Right cardiac atrium (tissue), 5 donors: ENCODE measurements around the gene UACA. TPM values are rescaled to one million over a fixed set of nuclear protein-coding genes. Genes with fewer than 3 reads are reported as not detected.

Experiments
- ATAC-seq, 2 donors: fragments of 200-7000 bp; cut with Tn5 transposase; one replicate each; pipeline versions ENCODE4 v1.8.0 to v1.9.1; 2020; ENCODE audit warnings: moderate library complexity in 2 of 2, mild to moderate bottlenecking in 1 of 2
- DNase-seq, 3 donors: peaks; one replicate each; pipeline ENCODE4 v3.0.0-alpha.2; 2020
- H3K27ac ChIP-seq: one replicate; pipeline ENCODE4 v1.5.1; 2013; ENCODE audit warnings: mild to moderate bottlenecking, low read length, control low read depth, moderate library complexity
- H3K27me3 ChIP-seq: one replicate; pipeline ENCODE4 v1.6.1; 2013; ENCODE audit not compliant: control insufficient read depth, insufficient read depth
- H3K4me1 ChIP-seq: one replicate; pipeline ENCODE4 v1.6.1; 2013; ENCODE audit warnings: low read length; ENCODE audit not compliant: control insufficient read depth, insufficient read depth
- H3K4me3 ChIP-seq: one replicate; pipeline ENCODE4 v1.5.1; 2013; ENCODE audit warnings: low read length, control low read depth
- H3K9me3 ChIP-seq: one replicate; pipeline ENCODE4 v1.6.1; 2013; ENCODE audit warnings: low read length; ENCODE audit not compliant: control insufficient read depth
- WGBS: extraction: QIAGEN DNeasy Blood & Tissue Kit; methylation state at CpG from one replicate; pipeline ENCODE4 v1.1.7; 2013; 5-methylcytosine and 5-hydroxymethylcytosine counted together
- intact Hi-C, 4 donors: fragments of 100-400 bp; cut with DNase I; formaldehyde crosslinking; loops; one replicate each; pipeline versions ENCODE4 v1.11.0 to v1.14.0; 2022 to 2023
- polyA plus RNA-seq: library from polyadenylated mRNA; stranded (reverse); fragments of 200-250 nt; gene quantifications from one replicate; pipeline ENCODE4 v1.2.3, GENCODE V29; 2013
- total RNA-seq, 4 donors: library from RNA; stranded (reverse); fragmentation: NEBNext Ultra II Directional; extraction: Animal tissue kit (Norgen Biotek cat#: 25700); gene quantifications; one replicate each; pipeline ENCODE4 v1.2.1, GENCODE V29; 2021
- donor health status: healthy with polysubstance abuse.
- donor health status: DM: no; HTN: yes; CAD: no.
- donor health status: DM: no; HTN: no; CAD: no.
- donor health status: DM: no; HTN: yes; CAD: no; lungs with severe emphysema.
- donor health status: DM: yes; HTN: yes; CAD: no.

The UACA gene
- total and polyA plus RNA-seq, 5 donors, result 28.9 to 61.6 (median 45.6) TPM

DNA sequence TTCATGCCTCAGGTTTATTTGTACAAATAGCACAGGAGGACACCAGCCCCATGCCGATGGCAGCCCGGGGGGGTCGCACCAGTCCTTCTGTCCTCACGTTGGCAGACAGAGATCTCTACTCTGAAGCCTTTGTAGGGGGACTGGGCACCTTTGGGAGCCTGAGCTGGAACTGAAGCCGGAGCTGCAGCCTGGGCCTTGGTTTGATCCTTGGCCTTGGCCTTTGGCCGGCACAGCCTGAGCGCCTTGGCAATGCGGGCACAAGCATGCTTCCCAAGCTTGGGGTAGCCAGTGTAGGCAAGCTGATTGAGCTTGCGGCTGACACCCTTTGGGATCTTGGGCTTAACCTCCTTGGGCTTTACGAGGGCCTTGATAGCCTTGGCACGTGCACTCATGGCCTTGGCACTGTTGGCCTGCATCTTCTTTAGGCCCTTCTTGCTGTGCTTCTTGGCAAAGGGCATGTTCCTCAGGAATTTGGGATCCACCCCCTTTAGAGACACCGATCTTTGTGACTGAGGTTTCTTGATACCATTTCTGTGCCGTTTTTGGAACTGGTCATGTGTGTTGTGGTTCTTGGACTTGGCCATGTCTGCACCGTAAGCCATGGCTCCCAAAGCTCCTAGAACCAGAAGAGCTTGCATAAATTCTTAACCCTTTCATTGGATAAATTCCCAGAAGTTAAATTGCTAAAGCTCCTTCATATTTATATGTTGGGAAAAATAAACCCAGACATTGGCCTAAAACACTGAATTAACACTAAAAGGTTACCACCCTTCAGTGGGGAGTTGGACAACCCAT is 33.4 kb upstream of the UACA start:
- H3K27me3 ChIP-seq, result no peaks in the 10 kb centered on the region
- no peaks in the 10 kb centered on the region for H3K9me3 ChIP-seq
- intact Hi-C loops, result no loop called here
- no peak for DNase-seq
- no peaks in the 10 kb centered on the region for H3K4me1 ChIP-seq
- H3K4me3 ChIP-seq, result no peak overlapping the region
- H3K27ac ChIP-seq, result no peak overlapping the region
- WGBS, result 87% methylated on average over 14 of the region's 14 CpGs
- ATAC-seq, result no peak

DNA sequence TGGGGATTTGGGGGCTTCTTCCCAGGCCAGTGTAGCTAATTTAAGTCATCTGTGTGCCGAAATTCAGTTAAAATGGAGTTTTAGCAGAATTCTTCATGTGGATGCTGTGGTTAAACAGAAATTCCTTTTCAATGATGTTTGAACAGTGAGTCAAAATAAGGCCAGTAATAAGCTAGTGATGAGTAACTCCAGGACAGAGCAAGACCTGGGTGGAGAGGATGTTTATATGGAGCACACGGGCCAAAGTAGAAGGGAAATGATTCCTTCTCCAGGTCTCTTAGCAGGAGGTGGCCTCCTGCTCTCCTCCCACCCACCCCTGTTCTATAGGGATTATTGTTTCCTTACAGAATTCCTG is 31.9 kb upstream of the UACA start:
- intact Hi-C loops, result no loop called here
- DNase-seq, result no peak
- WGBS, result 51% methylated on average over 2 of the region's 2 CpGs
- H3K4me3 ChIP-seq, result no peak overlapping the region
- no peak overlapping the region for H3K27ac ChIP-seq
- no peaks in the 10 kb centered on the region for H3K9me3 ChIP-seq
- ATAC-seq, result no peak
- no peaks in the 10 kb centered on the region for H3K27me3 ChIP-seq
- no peaks in the 10 kb centered on the region for H3K4me1 ChIP-seq

DNA sequence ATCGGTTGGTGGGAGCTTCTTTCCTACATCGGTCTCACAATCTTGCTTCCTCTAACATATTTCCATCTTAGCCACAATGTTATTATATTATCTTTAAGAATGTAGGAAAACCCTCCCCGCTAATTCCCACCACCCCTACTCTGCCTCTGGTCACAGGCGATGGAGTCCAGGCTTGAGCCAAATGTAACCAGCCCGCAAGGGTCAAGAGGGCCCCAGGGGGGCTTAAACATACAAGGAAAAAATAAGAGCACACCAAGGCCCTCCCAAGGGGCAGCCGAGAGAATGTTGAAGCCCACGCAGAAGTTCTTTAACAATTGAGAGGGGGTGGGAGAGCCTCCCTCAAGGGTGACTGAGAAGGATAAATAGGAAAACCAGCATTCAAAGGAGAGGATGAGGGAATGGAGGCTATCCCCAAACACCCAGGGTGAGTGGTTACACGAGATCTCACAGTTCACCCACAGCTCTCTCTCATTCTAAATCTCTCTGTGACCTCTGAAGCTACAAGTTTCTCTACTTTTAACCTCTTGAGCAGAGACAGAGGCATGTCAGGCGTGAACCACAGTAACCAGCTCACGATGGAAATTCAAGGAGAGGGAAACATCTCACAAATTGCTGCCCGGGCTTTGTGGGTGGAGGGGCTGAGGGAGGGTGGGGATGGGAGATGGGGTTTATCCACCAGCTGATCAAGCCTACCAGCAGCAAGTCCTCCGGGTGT is 31.4 kb upstream of the UACA start:
- no peaks in the 10 kb centered on the region for H3K9me3 ChIP-seq
- no peak overlapping the region for H3K27ac ChIP-seq
- ATAC-seq, result no peak
- no peaks in the 10 kb centered on the region for H3K4me1 ChIP-seq
- H3K27me3 ChIP-seq, result no peaks in the 10 kb centered on the region
- DNase-seq, result no peak
- WGBS, result 69% methylated on average over 12 of the region's 12 CpGs
- H3K4me3 ChIP-seq, result no peak overlapping the region
- intact Hi-C loops, result no loop called here

DNA sequence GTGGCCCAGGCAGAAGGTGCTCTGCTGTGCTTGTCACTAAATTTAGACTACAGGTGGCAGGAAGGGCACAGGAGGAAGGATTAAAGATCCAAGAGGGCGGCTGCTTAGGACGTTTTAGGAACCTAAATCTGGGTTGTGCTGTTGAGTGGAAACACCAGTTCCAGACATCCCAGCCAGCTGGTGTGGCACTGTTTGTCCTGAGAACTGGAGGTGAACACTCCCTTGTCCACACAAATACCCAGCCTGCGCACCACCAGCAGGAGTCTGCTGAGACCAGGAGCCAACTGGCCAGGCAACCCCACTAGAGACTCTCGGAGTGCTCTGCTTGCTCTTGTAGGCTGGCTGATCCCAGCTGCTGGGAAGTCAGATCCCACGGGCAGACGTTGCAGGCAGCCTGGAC is 30.3 kb upstream of the UACA start:
- DNase-seq (peak in 1 of 3 donors; percentile 55), ATAC-seq (no peak)
- H3K27ac ChIP-seq, result no peak overlapping the region
- H3K9me3 ChIP-seq, result no peaks in the 10 kb centered on the region
- H3K4me1 ChIP-seq, result no peaks in the 10 kb centered on the region
- no peaks in the 10 kb centered on the region for H3K27me3 ChIP-seq
- WGBS, result 75% methylated on average over 6 of the region's 6 CpGs
- H3K4me3 ChIP-seq, result no peak overlapping the region
- intact Hi-C loops, result no loop called here

DNA sequence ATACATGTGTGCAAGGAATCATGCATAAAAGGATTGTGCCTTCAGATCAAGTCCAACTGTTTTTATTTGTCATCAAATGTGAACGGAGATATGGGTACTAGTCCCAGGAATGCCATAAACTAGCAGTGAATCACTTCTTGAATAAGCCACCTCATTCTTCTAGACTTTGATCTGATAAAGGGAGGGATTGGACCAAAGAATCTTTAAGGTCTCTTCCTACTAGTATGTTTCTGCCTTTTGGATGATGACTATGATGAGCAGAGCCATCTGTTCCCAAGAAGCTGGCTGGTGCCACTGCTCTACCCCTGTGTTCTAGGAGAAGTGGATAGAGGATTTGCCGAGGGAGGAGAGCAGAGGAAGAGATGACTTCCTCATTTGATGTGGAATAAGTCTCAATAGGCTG is 28.8 kb upstream of the UACA start:
- H3K4me3 ChIP-seq, result no peak overlapping the region
- WGBS, result 68% methylated on average over 2 of the region's 2 CpGs
- ATAC-seq, result no peak
- intact Hi-C loops, result no loop called here
- H3K4me1 ChIP-seq, result no peaks in the 10 kb centered on the region
- no peak overlapping the region for H3K27ac ChIP-seq
- H3K9me3 ChIP-seq, result no peaks in the 10 kb centered on the region
- no peaks in the 10 kb centered on the region for H3K27me3 ChIP-seq
- DNase-seq, result no peak

DNA sequence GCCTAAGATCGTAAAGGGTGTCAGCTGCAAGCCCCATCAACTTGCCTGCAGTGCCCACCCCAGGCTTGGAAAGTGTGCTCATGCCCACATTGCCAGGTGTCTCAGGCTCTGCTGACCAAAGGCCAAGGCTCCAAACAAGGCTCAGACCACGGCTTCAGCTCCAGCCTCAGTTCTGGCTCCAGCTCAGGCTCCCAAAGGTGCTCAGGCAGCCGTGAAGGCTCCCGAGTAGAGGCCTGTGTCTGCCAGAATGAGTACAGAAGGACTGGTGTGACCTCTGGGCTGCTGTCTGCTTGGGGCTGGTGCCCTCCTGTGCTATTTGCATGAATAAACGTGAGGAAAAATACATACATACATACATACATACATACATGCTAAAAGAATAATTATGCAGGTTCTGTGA is 27.9 kb upstream of the UACA start:
- intact Hi-C loops, result no loop called here
- Histone ChIP-seq H3K27ac (no peak overlapping the region), H3K9me3 (no peaks in the 10 kb centered on the region), H3K27me3 (no peaks in the 10 kb centered on the region), H3K4me1 (no peaks in the 10 kb centered on the region), H3K4me3 (no peak overlapping the region)
- ATAC-seq (no peak), DNase-seq (no peak)
- 84% methylated on average over 5 of the region's 5 CpGs for WGBS

DNA sequence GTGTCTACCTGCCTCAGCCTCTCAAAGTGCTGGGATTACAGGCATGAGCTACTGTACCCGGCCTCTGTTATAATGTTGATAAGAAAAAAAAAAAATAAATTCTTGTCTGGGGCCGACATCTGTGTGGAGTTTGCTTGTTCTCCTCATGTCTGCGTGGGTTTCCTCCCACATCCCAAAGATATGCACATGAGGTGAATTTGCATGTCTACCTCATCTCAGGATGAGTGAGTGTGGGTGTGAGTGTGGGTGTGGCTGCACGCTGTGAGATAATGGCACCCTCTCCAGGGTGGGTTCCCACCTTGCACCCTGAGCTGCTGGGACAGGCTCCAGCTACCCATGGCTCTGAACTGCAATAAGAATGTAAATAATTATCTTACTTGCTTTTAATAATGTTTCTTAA is 25.9 kb upstream of the UACA start:
- Histone ChIP-seq H3K27me3 (no peaks in the 10 kb centered on the region), H3K9me3 (no peaks in the 10 kb centered on the region), H3K4me1 (no peaks in the 10 kb centered on the region), H3K27ac (no peak overlapping the region), H3K4me3 (no peak overlapping the region)
- DNase-seq (no peak), ATAC-seq (peak in 1 of 2 donors; percentile 22)
- WGBS, result 76% methylated on average over 4 of the region's 4 CpGs
- intact Hi-C loops, result no loop called here

DNA sequence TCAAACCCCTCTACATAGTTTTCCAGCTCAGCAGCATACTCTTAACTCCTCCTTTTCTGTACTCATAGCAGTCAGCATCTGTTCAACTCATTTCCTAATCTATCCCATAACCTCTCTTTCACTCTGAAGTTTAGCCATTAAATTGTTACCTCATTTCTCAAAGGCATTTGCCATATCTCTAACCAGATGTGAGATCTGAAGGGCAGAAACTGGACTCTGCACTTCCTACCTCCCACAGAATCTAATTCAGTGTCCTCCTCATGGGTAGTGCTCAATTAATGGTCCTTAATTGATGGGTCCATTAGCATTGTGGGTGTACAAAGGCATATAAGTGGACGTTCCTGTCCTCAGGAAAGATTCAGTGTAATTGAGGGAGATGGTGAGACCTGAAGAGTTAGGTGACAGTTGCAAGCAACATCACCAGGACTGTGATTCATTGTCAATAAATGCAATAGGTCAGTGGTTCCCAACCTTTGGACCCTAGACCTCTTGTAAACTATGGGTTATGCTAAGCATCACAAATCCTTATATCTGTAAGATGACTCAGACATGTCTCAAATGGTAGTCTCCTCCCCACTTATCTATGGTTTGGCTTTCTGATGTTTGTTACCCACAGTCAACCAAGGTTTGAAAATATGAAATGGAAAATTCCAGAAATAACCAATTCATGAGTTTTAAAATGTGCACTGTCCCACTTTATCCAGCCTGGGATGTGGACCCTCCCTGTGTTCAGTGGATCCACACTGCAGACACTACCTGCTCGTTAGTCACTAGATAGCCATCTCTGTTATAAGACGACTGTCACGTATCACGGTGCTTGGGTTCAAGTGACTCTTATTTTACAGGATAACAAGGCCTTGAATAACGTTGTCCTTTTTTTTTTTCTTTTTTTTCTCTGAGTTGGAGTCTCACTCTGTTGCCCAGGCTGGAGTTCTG is 25.0 kb upstream of the UACA start:
- 84% methylated on average over 6 of the region's 6 CpGs for WGBS
- no peak overlapping the region for H3K27ac ChIP-seq
- H3K4me3 ChIP-seq, result no peak overlapping the region
- H3K4me1 ChIP-seq, result no peaks in the 10 kb centered on the region
- no peak for DNase-seq
- intact Hi-C loops, result no loop called here
- H3K9me3 ChIP-seq, result no peaks in the 10 kb centered on the region
- ATAC-seq, result no peak
- no peaks in the 10 kb centered on the region for H3K27me3 ChIP-seq

DNA sequence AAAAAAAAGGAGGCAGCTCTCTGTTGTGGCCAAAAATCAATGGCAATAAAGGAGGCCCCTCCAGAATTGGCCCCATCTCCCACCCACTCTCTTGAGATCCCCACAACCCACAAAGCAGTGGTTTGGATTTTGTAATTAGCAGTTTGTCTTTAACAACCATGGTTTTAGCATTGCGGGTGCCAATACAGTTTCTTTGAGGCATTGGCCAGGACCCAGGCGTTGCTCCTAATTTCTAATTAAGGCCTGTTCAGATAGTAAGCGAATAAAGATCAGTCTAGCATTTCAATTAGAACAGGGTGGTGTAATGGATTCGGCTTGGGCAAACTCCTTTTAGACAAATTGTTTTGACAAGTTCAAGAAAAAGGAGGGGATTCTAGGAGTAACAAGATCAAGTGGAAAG is 23.6 kb upstream of the UACA start:
- Histone ChIP-seq H3K4me1 (no peaks in the 10 kb centered on the region), H3K4me3 (no peak overlapping the region), H3K27me3 (no peaks in the 10 kb centered on the region), H3K27ac (no peak overlapping the region), H3K9me3 (no peaks in the 10 kb centered on the region)
- ATAC-seq (no peak), DNase-seq (no peak)
- intact Hi-C loops, result no loop called here
- 94% methylated on average over 4 of the region's 4 CpGs for WGBS

DNA sequence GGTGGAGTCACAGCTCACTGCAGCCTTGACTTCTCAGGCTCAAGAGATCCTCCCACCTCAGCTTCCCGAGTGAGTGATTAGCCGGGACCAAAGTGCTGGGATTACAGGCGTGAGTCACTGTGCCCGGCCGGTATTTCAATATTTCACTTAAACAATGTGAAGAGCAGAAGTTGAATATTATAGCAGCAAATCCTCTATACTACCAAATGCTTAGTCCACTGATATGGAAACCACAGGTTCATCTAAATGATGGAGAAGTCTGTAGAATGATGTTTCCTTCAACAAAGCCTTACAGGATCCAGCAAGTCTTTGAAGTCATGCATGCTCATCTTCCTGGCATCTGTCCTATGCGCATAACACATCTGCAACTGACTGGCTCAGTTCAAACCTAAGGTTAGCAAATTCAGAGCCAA is 20.3 kb upstream of the UACA start:
- Histone ChIP-seq H3K27ac (no peak overlapping the region), H3K4me3 (no peak overlapping the region), H3K27me3 (no peaks in the 10 kb centered on the region), H3K9me3 (no peaks in the 10 kb centered on the region), H3K4me1 (no peaks in the 10 kb centered on the region)
- DNase-seq (no peak), ATAC-seq (no peak)
- intact Hi-C loops, result no loop called here
- WGBS, result 66% methylated on average over 6 of the region's 6 CpGs

DNA sequence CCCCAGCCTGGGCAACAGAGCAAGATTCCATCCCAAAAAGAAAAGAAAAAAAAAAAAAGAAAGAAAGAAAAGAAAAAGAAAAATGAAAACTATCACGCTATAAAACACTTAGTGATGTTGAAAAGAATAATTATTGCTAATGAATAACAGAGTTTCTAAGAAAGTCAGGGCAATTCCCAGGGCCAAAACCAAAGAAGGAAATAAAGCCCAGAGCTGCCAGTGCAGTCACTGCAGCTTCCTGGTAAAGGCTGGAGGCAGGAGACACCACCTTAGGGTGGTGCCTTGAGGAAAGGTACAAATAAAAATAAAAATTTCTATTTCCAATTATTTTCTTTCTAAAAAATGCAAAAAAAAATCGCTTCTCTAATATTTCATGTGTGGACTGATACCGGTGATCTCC is 19.7 kb upstream of the UACA start:
- no peaks in the 10 kb centered on the region for H3K4me1 ChIP-seq
- H3K27me3 ChIP-seq, result no peaks in the 10 kb centered on the region
- no peaks in the 10 kb centered on the region for H3K9me3 ChIP-seq
- WGBS, result 88% methylated on average over 3 of the region's 3 CpGs
- no peak overlapping the region for H3K27ac ChIP-seq
- ATAC-seq (no peak), DNase-seq (no peak)
- no peak overlapping the region for H3K4me3 ChIP-seq
- intact Hi-C loops, result no loop called here
